A673 (cell line): ENCODE results near the gene TMEM126B.
"Not testable (repeated sequence)": the region's sequence is repeated elsewhere in the genome, so short reads cannot be mapped to it uniquely, and the experiment has no call there.

Experiments used
- CTCF ChIP-seq: fragments of 300-800, 200-600 bp; sonication (generic); conservative IDR thresholded peaks from 2 replicates; pipeline ENCODE4 v1.5.1; 2017; ENCODE audit warnings: low read depth, mild to moderate bottlenecking, antibody characterized with exemption, low read length, moderate library complexity, mixed read lengths
- EZH2 ChIP-seq: fragments of 200-600 bp; sonication (generic); IDR thresholded peaks from 2 replicates; pipeline ENCODE4 v1.6.1; 2017; ENCODE audit warnings: borderline replicate concordance, low read depth, mild to moderate bottlenecking, mixed read lengths, antibody characterized with exemption, low read length; ENCODE audit not compliant: poor library complexity, severe bottlenecking

- TF ChIP-seq CTCF, EZH2: not testable (repeated sequence)
These were observed 25.9 kb downstream of the TMEM126B start for GRCh38 chr11:85654343-85654742.
